HG03135 (cell line): ENCODE measurements around the gene VPS33A.

Experiments used
- ATAC-seq: cut with Tn5 transposase; IDR thresholded peaks from one replicate; pipeline ENCODE4 v1.9.1; 2021; ENCODE audit warnings: mild to moderate bottlenecking, moderate library complexity; ENCODE audit not compliant: unreplicated experiment

Gene VPS33A

GRCh38 chr12:122184517-122184916 lies 81.8 kb downstream of the VPS33A start:
- no peak for ATAC-seq

DNA sequence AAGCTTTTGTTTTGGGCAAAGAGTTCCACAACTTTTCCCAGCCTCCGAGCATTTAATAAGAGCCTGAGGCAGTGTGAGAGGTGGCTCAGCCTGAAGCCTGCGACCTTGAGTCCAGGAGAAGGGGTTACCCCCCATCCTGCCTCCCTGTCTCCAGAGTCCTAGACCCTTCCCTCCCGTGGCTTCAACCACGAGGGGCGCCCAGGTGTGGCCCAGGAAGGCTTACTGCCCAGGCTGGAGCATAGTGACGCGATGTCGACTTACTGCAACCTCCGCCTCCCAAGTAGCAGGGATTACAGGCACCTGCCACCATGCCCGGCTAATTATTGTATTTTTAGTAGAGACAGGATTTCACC lies 82.7 kb downstream of the VPS33A start:
- no peak for ATAC-seq

DNA sequence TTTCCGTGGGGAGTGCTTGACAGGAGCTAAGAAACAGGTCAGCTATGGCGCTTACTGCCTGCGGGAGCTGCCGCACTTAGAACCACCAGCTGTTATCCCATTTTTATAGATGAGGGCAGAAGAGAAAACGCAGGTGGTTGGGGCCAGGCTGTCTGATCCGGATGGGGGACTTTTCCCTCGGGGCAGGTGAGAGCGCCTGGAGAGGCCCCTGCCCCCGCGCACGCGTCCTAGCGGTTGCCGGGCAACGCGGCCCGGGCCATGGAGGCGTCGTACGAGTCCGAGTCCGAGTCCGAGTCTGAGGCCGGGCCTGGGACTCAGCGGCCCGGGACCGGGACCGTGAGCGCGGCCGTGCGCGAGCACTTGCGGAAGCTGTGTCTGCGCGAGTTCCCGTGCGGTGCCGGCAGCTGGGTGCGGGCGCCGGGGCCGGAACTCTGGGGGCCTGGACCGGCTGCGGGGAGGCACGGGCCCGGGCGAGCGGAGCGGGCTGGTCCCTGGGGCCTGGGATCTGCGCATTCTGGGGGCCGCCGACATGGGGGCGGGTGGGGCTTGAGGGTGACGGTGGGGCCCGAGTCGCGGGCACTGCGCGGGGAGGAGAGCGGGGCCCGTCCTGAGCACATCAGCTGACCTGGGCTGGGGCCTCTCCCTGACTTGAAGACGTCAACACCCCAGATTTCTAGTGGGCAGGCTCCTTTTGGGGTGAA lies 83.3 kb downstream of the VPS33A start, which contains the start of gene LRRC43:
Gene LRRC43 (plus strand): TSS at position 237 of the 701 bp plus-strand sequence. CDS start 22 bp downstream, at position 259.
- no peak for ATAC-seq
